HCT116 (cell line): ENCODE measurements around the gene ITPR1. TPM values are rescaled to one million over a fixed set of nuclear protein-coding genes. Genes with fewer than 3 reads are reported as not detected.

Experiments
- ATAC-seq: fragments of 200-7000 bp; cut with Tn5 transposase; 2 replicates; pipeline ENCODE4 v1.9.1; 2020; ENCODE audit warnings: mild to moderate bottlenecking, moderate library complexity
- BruUV-seq: library from RNA; stranded (reverse); fragments of 400-500 nt; replicated peaks from 2 replicates; lab custom pipeline; 2021; lab: Mats Ljungman, UMichigan
- CTCF ChIA-PET: fragments of 300-600 bp; sonication (Branson Sonifier 250); formaldehyde crosslinking; loops from one replicate; lab custom pipeline; 2021; ENCODE audit warnings: antibody characterized with exemption; lab: Charles Lee
- POLR2A ChIA-PET: fragments of 300-600, 350-600 bp; sonication (Branson Sonifier 250); formaldehyde crosslinking; loops from one replicate; lab custom pipeline; 2021; ENCODE audit warnings: antibody characterized with exemption; lab: Charles Lee
- RAD21 ChIA-PET, 2 experiments: fragments of 300-600 bp; sonication (Branson Sonifier 250); formaldehyde crosslinking; loops; one replicate each; lab custom pipeline; 2023; ENCODE audit warnings: low total read pairs in 2 of 2; ENCODE audit not compliant: uncharacterized antibody in 2 of 2, unreplicated experiment in 2 of 2, low non-redundant PET in 1 of 2; lab: Charles Lee
- DNase-seq: peaks from one replicate; pipeline ENCODE4 v3.0.0-alpha.2; 2010; ENCODE audit warnings: low read depth, low spot score
- H2AFZ ChIP-seq: fragments of 200-600 bp; shearing (Covaris generic), sonication (generic); 2 replicates; pipeline ENCODE4 v1.6.1; 2017; ENCODE audit warnings: low read depth, mixed run types, mixed read lengths, antibody characterized with exemption, low read length; ENCODE audit not compliant: poor library complexity, severe bottlenecking
- H3K27ac ChIP-seq: 2 replicates; pipeline ENCODE4 v1.5.1; 2012; ENCODE audit warnings: low read depth, low read length
- H3K27me3 ChIP-seq: fragments of 200-600 bp; sonication (generic); 2 replicates; pipeline ENCODE4 v1.6.1; 2016; ENCODE audit warnings: mixed run types, low read length, mixed read lengths; ENCODE audit not compliant: insufficient read depth
- H3K36me3 ChIP-seq, 2 experiments: fragments of 200-500 bp in 1 of 2; fragments of 200-600 bp in 1 of 2; sonication (Bioruptor generic) in 1 of 2; sonication (generic) in 1 of 2; 2 replicates each; pipeline versions ENCODE4 v1.5.1 to v1.6.1; 2014 to 2016; ENCODE audit warnings: low read length in 2 of 2, inconsistent platforms in 1 of 2, mixed read lengths in 1 of 2, mixed run types in 1 of 2; ENCODE audit not compliant: insufficient read depth in 2 of 2, control insufficient read depth in 1 of 2
- H3K4me1 ChIP-seq, 2 experiments: fragments of 200-600 bp in 1 of 2; sonication (generic) in 1 of 2; 2 replicates each; pipeline versions ENCODE4 v1.5.1 to v1.6.1; 2012 to 2017; ENCODE audit warnings: low read length in 2 of 2, inconsistent platforms in 1 of 2, mild to moderate bottlenecking in 1 of 2, mixed read lengths in 1 of 2, mixed run types in 1 of 2, moderate library complexity in 1 of 2; ENCODE audit not compliant: insufficient read depth in 2 of 2, control insufficient read depth in 1 of 2
- H3K4me2 ChIP-seq: fragments of 200-600 bp; sonication (generic); 2 replicates; pipeline ENCODE4 v1.6.1; 2017; ENCODE audit warnings: mixed run types, low read length, mixed read lengths
- H3K4me3 ChIP-seq, 2 experiments: fragments of 200-600 bp in 1 of 2; sonication (generic) in 1 of 2; replicated peaks in 1 of 2; 2 replicates each; pipeline ENCODE4 v1.5.1; 2011 to 2016; ENCODE audit warnings: low read length in 2 of 2, control low read depth in 1 of 2, low read depth in 1 of 2, mild to moderate bottlenecking in 1 of 2, mixed read lengths in 1 of 2, mixed run types in 1 of 2
- H3K79me2 ChIP-seq: fragments of 200-600 bp; sonication (generic); 2 replicates; pipeline ENCODE4 v1.6.1; 2017; ENCODE audit warnings: mild to moderate bottlenecking, mixed run types, low read length, moderate library complexity, mixed read lengths; ENCODE audit not compliant: insufficient read depth
- H3K9ac ChIP-seq: fragments of 200-600 bp; sonication (generic); 2 replicates; pipeline ENCODE4 v1.6.1; 2016; ENCODE audit warnings: low read length, mixed read lengths
- H3K9me2 ChIP-seq: fragments of 200-600 bp; sonication (generic), shearing (Covaris generic); 2 replicates; pipeline ENCODE4 v1.6.1; 2017; ENCODE audit warnings: mixed run types, mild to moderate bottlenecking, moderate library complexity; ENCODE audit not compliant: insufficient read depth
- H3K9me3 ChIP-seq, 2 experiments: fragments of 200-500 bp in 1 of 2; fragments of 200-600 bp in 1 of 2; sonication (Bioruptor generic) in 1 of 2; sonication (generic) in 1 of 2; 2 replicates each; pipeline ENCODE4 v1.6.1; 2014 to 2017; ENCODE audit warnings: low read length in 2 of 2, mixed read lengths in 2 of 2, inconsistent platforms in 1 of 2, low read depth in 1 of 2, mild to moderate bottlenecking in 1 of 2, mixed run types in 1 of 2, moderate library complexity in 1 of 2; ENCODE audit not compliant: control insufficient read depth in 1 of 2, insufficient read depth in 1 of 2
- H4K20me1 ChIP-seq: fragments of 200-600 bp; sonication (generic), shearing (Covaris generic); 2 replicates; pipeline ENCODE4 v1.6.1; 2017; ENCODE audit warnings: mixed run types, mild to moderate bottlenecking, moderate library complexity; ENCODE audit not compliant: insufficient read depth
- ATF3 ChIP-seq: IDR thresholded peaks from 2 replicates; pipeline ENCODE4 v1.6.1; 2012
- CTCF ChIP-seq, 3 experiments: fragments of 200-600 bp in 1 of 3; sonication (generic) in 1 of 3; IDR thresholded peaks in 2 of 3; conservative IDR thresholded peaks in 1 of 3; 2 replicates each; pipeline ENCODE4 v1.5.1; 2012 to 2017; ENCODE audit warnings: low read depth in 2 of 3, low read length in 2 of 3, antibody characterized with exemption in 1 of 3, borderline replicate concordance in 1 of 3, control low read depth in 1 of 3, mild to moderate bottlenecking in 1 of 3, mixed read lengths in 1 of 3, mixed run types in 1 of 3, moderate library complexity in 1 of 3; ENCODE audit not compliant: insufficient read depth in 1 of 3
- EZH2 ChIP-seq: fragments of 200-600 bp; sonication (generic); IDR thresholded peaks from 2 replicates; pipeline ENCODE4 v1.6.1; 2017; ENCODE audit warnings: antibody characterized with exemption, mixed run types
- EZH2phosphoT487 ChIP-seq: fragments of 200-600 bp; IDR thresholded peaks from 2 replicates; pipeline ENCODE4 v1.6.1; 2018; ENCODE audit warnings: antibody characterized with exemption, borderline replicate concordance
- JUND ChIP-seq: IDR thresholded peaks from 2 replicates; pipeline ENCODE4 v1.6.1; 2012
- MAX ChIP-seq: IDR thresholded peaks from 2 replicates; pipeline ENCODE4 v1.6.1; 2012
- POLR2A ChIP-seq: IDR thresholded peaks from 2 replicates; pipeline ENCODE4 v1.7.0; 2011; ENCODE audit warnings: borderline replicate concordance; ENCODE audit not compliant: insufficient read depth, insufficient read length; ENCODE audit errors: extremely low read depth
- POLR2AphosphoS5 ChIP-seq: IDR thresholded peaks from 2 replicates; pipeline ENCODE4 v1.6.1; 2011; ENCODE audit warnings: mild to moderate bottlenecking, low read depth, low read length, moderate library complexity
- SIN3A ChIP-seq: IDR thresholded peaks from 2 replicates; pipeline ENCODE4 v1.6.1; 2012; ENCODE audit warnings: low read depth
- SP1 ChIP-seq: IDR thresholded peaks from 2 replicates; pipeline ENCODE4 v1.6.1; 2012; ENCODE audit warnings: low read depth
- SRF ChIP-seq: IDR thresholded peaks from 2 replicates; pipeline ENCODE4 v1.6.1; 2012; ENCODE audit warnings: low read depth
- YY1 ChIP-seq: IDR thresholded peaks from 2 replicates; pipeline ENCODE4 v1.6.1; 2011; ENCODE audit warnings: low read length, low read depth, moderate library complexity, mild to moderate bottlenecking; ENCODE audit not compliant: insufficient replicate concordance; ENCODE audit errors: extremely low read depth
- ZBTB33 ChIP-seq: IDR thresholded peaks from 2 replicates; pipeline ENCODE4 v1.6.1; 2011; ENCODE audit warnings: mild to moderate bottlenecking, low read length, moderate library complexity; ENCODE audit not compliant: insufficient replicate concordance; ENCODE audit errors: extremely low read depth
- ZNF274 ChIP-seq: fragments of 200-500 bp; sonication (Bioruptor generic); IDR thresholded peaks from 2 replicates; pipeline ENCODE4 v1.6.1; 2014; ENCODE audit warnings: mild to moderate bottlenecking, low read depth, low read length, inconsistent platforms
- intact Hi-C: fragments of 100-400 bp; cut with micrococcal nuclease; formaldehyde crosslinking; loops from 2 replicates; pipeline ENCODE4 v1.10.0; 2022
- total RNA-seq: library from RNA; stranded (reverse); gene quantifications from one replicate; pipeline ENCODE4 v1.2.1, GENCODE V29; 2021; ENCODE audit not compliant: unreplicated experiment

The ITPR1 gene
- total RNA-seq, 1 experiment from 2014 or later: 9.2 TPM

- TF ChIP-seq EZH2phosphoT487: no peak
- no peak for TF ChIP-seq EZH2
- TF ChIP-seq SRF: no peak
- TF ChIP-seq CTCF (IDR thresholded peaks at IDR 0.05 in 2 of 3, conservative IDR thresholded peaks at IDR 0.05 in 1 of 3; ENCODE audit: borderline replicate concordance in 1 of 3, insufficient read depth in 1 of 3, low read depth in 2 of 3, low read length in 2 of 3): no peak
These were observed 342.5 kb downstream of the ITPR1 start (continued) for GRCh38 chr3:4835616-4836043.

- Histone ChIP-seq H3K79me2 (no peaks in the 10 kb centered on the region), H3K4me3 (no peak overlapping the region), H3K9ac (no peak overlapping the region), H3K4me2 (no peak overlapping the region), H4K20me1 (no peaks in the 10 kb centered on the region), H3K27ac (no peak overlapping the region), H3K9me2 (no peaks in the 10 kb centered on the region), H3K4me1 (peaks cover 0 to 1% of the 10 kb centered on the region in 2 experiments; a peak in 1 of 4 replicates), H2AFZ (no peak overlapping the region), H3K27me3 (0 out of 2 replicates have a peak, but pooled peaks cover 3% of the 10 kb centered on the region), H3K9me3 (no peaks in the 10 kb centered on the region), H3K36me3 (no peaks in the 10 kb centered on the region)
- ChIA-PET RAD21 (no interaction called here), CTCF (no interaction called here), POLR2A (interaction anchor here (0.9 kb wide), 1 partner anchor 193 kb away, joined by 5 read pairs; no protein-coding TSS in a partner anchor)
- no TSS peak for BruUV-seq
- DNase-seq (no peak), ATAC-seq (no peak)
- TF ChIP-seq ZNF274 (no peak), CTCF (IDR thresholded peaks at IDR 0.05 in 2 of 3, conservative IDR thresholded peaks at IDR 0.05 in 1 of 3; ENCODE audit: borderline replicate concordance in 1 of 3, insufficient read depth in 1 of 3, low read depth in 2 of 3, low read length in 2 of 3) (no peak), ZBTB33 (no peak), ATF3 (no peak), POLR2A (no peak), MAX (no peak), SP1 (no peak), JUND (no peak), SIN3A (no peak), YY1 (no peak), POLR2AphosphoS5 (no peak), EZH2 (no peak)
- intact Hi-C loops: loop anchor here (10.0 kb wide), 1 partner anchor 188 kb away; no protein-coding TSS in a partner anchor
These were observed 343.4 kb downstream of the ITPR1 start for GRCh38 chr3:4836516-4836915.
